A673 (cell line): ENCODE results near the gene PPIL6. TPM values are rescaled to one million over a fixed set of nuclear protein-coding genes. Genes with fewer than 3 reads are reported as not detected.
"Not testable (repeated sequence)": the region's sequence is repeated elsewhere in the genome, so short reads cannot be mapped to it uniquely, and the experiment has no call there.

ENCODE experiments used
- BruUV-seq: library from RNA; stranded (reverse); fragments of 400-500 nt; replicated peaks from 2 replicates; lab custom pipeline; 2021; lab: Mats Ljungman, UMichigan
- CTCF ChIA-PET: fragments of 300-600 bp; sonication (Branson Sonifier 250); formaldehyde crosslinking; loops from one replicate; lab custom pipeline; 2022; ENCODE audit warnings: antibody characterized with exemption; lab: Charles Lee
- POLR2A ChIA-PET: fragments of 300-600 bp; sonication (Branson Sonifier 250); formaldehyde crosslinking; loops from one replicate; lab custom pipeline; 2022; ENCODE audit warnings: antibody characterized with exemption; ENCODE audit not compliant: low non-redundant PET; lab: Charles Lee
- DNase-seq: peaks from one replicate; pipeline ENCODE4 v3.0.0-alpha.2; 2015; ENCODE audit warnings: low spot score
- H3K27ac ChIP-seq: fragments of 200-600 bp; sonication (generic); 2 replicates; pipeline ENCODE4 v1.5.1; 2016; ENCODE audit warnings: mixed run types, low read depth, mild to moderate bottlenecking, mixed read lengths, antibody characterized with exemption, low read length; ENCODE audit not compliant: poor library complexity, severe bottlenecking
- H3K27me3 ChIP-seq: fragments of 200-600 bp; sonication (generic); replicated peaks from 2 replicates; pipeline ENCODE4 v1.6.1; 2017; ENCODE audit warnings: mixed run types, low read depth, mild to moderate bottlenecking, mixed read lengths, antibody characterized with exemption, low read length; ENCODE audit not compliant: insufficient read depth, poor library complexity
- H3K36me3 ChIP-seq: fragments of 200-600 bp; sonication (generic); 2 replicates; pipeline ENCODE4 v1.6.1; 2016; ENCODE audit warnings: mixed run types, mild to moderate bottlenecking, mixed read lengths, antibody characterized with exemption, low read length; ENCODE audit not compliant: insufficient read depth, poor library complexity, severe bottlenecking
- H3K4me1 ChIP-seq: fragments of 200-600 bp; sonication (generic); 2 replicates; pipeline ENCODE4 v1.6.1; 2017; ENCODE audit warnings: mixed run types, mild to moderate bottlenecking, mixed read lengths, antibody characterized with exemption, low read length; ENCODE audit not compliant: insufficient read depth, poor library complexity, severe bottlenecking
- H3K4me3 ChIP-seq: fragments of 200-600 bp; sonication (generic); 2 replicates; pipeline ENCODE4 v1.5.1; 2016; ENCODE audit warnings: low read depth, mixed run types, mild to moderate bottlenecking, mixed read lengths, low read length; ENCODE audit not compliant: poor library complexity, severe bottlenecking
- H3K9me3 ChIP-seq: fragments of 200-600 bp; sonication (generic); 2 replicates; pipeline ENCODE4 v1.6.1; 2016; ENCODE audit warnings: mixed run types, low read depth, mild to moderate bottlenecking, mixed read lengths, antibody characterized with exemption, low read length; ENCODE audit not compliant: poor library complexity, severe bottlenecking
- CTCF ChIP-seq: fragments of 300-800, 200-600 bp; sonication (generic); conservative IDR thresholded peaks from 2 replicates; pipeline ENCODE4 v1.5.1; 2017; ENCODE audit warnings: low read depth, mild to moderate bottlenecking, antibody characterized with exemption, low read length, moderate library complexity, mixed read lengths
- EZH2 ChIP-seq: fragments of 200-600 bp; sonication (generic); IDR thresholded peaks from 2 replicates; pipeline ENCODE4 v1.6.1; 2017; ENCODE audit warnings: borderline replicate concordance, low read depth, mild to moderate bottlenecking, mixed read lengths, antibody characterized with exemption, low read length; ENCODE audit not compliant: poor library complexity, severe bottlenecking
- intact Hi-C: fragments of 100-400 bp; cut with micrococcal nuclease; formaldehyde crosslinking; loops from one replicate; pipeline ENCODE4 v1.10.0; 2022; ENCODE audit not compliant: unreplicated experiment
- total RNA-seq: library from RNA; stranded (reverse); gene quantifications from 2 replicates; pipeline ENCODE4 v1.2.3, GENCODE V29; 2021

PPIL6 gene
- total RNA-seq, 1 experiment from 2014 or later: 1.8 TPM

- ChIA-PET CTCF (no interaction called here), POLR2A (no interaction called here)
- DNase-seq: no peak
- Histone ChIP-seq H3K4me3 (no peak overlapping the region), H3K27ac (no peak overlapping the region), H3K9me3 (no peaks in the 10 kb centered on the region), H3K36me3 (peaks cover 68% of the 10 kb centered on the region), H3K27me3 (no peaks in the 10 kb centered on the region), H3K4me1 (no peaks in the 10 kb centered on the region)
- TF ChIP-seq EZH2: no peak
- TF ChIP-seq CTCF: no peak
- no TSS peak for BruUV-seq
- intact Hi-C loops: no loop called here
Observed at GRCh38 chr6:109369728-109370127, 70.7 kb downstream of the PPIL6 start.

GRCh38 chr6:109364382-109365078 is 75.9 kb downstream of the PPIL6 start:
- CTCF ChIA-PET, H3K4me3 ChIP-seq, POLR2A ChIA-PET, H3K27ac ChIP-seq, H3K4me1 ChIP-seq, BruUV-seq, H3K9me3 ChIP-seq, DNase-seq, intact Hi-C loops, H3K27me3 ChIP-seq: not testable (repeated sequence)
- H3K36me3 ChIP-seq: peaks cover 32% of the 10 kb centered on the region

GRCh38 chr6:109363753-109364152 is 76.7 kb downstream of the PPIL6 start:
- H3K4me3 ChIP-seq: no peak overlapping the region
- H3K9me3 ChIP-seq: no peaks in the 10 kb centered on the region
- H3K27ac ChIP-seq: no peak overlapping the region
- H3K36me3 ChIP-seq: peaks cover 26% of the 10 kb centered on the region
- H3K27me3 ChIP-seq: no peaks in the 10 kb centered on the region
- POLR2A ChIA-PET: no interaction called here
- BruUV-seq: no TSS peak
- intact Hi-C loops: no loop called here
- CTCF ChIA-PET: no interaction called here
- no peak for TF ChIP-seq CTCF
- TF ChIP-seq EZH2: no peak
- DNase-seq: no peak
- H3K4me1 ChIP-seq: no peaks in the 10 kb centered on the region
